ENCODE results near the gene JAKMIP1.

The JAKMIP1 gene

DNA sequence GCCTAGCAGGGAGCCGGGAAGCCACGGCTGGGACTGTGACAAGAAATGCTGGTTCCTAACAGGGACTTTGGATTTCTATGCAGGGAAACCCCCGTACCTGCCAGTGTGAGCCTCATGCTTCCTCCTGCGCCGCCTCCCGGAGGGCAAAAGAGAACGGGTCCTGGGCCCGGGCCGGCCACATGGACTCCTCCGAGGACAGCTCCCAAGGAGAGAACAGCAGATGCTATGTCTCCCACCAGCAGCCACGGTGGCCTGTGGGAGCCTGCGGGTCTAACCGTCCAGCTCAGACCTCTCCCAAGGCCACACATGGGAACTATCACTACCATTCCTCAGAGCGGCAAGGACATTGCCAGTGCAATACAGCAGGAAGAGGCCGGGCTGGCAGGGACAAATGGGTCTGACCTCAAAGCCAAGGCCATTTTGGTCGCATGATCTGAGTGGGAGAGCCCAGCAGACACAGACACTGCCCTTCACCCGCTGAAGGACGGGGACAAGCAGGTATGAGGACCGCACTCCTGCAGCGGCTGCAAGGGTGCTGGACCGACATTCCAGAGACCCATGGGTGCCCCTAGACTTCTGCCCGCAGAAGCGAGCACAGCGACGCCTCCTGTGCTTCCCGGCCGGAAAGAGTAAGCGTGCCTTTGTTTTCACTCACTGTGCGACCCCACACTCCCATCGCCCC lies 177.6 kb downstream of the JAKMIP1 start:
- TF ChIP-seq, protein P1, sequence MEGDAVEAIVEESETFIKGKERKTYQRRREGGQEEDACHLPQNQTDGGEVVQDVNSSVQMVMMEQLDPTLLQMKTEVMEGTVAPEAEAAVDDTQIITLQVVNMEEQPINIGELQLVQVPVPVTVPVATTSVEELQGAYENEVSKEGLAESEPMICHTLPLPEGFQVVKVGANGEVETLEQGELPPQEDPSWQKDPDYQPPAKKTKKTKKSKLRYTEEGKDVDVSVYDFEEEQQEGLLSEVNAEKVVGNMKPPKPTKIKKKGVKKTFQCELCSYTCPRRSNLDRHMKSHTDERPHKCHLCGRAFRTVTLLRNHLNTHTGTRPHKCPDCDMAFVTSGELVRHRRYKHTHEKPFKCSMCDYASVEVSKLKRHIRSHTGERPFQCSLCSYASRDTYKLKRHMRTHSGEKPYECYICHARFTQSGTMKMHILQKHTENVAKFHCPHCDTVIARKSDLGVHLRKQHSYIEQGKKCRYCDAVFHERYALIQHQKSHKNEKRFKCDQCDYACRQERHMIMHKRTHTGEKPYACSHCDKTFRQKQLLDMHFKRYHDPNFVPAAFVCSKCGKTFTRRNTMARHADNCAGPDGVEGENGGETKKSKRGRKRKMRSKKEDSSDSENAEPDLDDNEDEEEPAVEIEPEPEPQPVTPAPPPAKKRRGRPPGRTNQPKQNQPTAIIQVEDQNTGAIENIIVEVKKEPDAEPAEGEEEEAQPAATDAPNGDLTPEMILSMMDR (IDR thresholded peaks at IDR 0.05; ENCODE audit: low read depth, low read length), result no peak
- no peak overlapping the region for H3K27ac ChIP-seq
- no peak overlapping the region for H3K4me3 ChIP-seq (ENCODE audit: low read depth, low read length)
- no peaks in the 10 kb centered on the region for H3K27me3 ChIP-seq (ENCODE audit: insufficient read depth, low read depth, severe bottlenecking)
- no peak for DNase-seq
- H3K36me3 ChIP-seq, result no peaks in the 10 kb centered on the region
- H3K9me3 ChIP-seq (ENCODE audit: severe bottlenecking), result no peaks in the 10 kb centered on the region

DNA sequence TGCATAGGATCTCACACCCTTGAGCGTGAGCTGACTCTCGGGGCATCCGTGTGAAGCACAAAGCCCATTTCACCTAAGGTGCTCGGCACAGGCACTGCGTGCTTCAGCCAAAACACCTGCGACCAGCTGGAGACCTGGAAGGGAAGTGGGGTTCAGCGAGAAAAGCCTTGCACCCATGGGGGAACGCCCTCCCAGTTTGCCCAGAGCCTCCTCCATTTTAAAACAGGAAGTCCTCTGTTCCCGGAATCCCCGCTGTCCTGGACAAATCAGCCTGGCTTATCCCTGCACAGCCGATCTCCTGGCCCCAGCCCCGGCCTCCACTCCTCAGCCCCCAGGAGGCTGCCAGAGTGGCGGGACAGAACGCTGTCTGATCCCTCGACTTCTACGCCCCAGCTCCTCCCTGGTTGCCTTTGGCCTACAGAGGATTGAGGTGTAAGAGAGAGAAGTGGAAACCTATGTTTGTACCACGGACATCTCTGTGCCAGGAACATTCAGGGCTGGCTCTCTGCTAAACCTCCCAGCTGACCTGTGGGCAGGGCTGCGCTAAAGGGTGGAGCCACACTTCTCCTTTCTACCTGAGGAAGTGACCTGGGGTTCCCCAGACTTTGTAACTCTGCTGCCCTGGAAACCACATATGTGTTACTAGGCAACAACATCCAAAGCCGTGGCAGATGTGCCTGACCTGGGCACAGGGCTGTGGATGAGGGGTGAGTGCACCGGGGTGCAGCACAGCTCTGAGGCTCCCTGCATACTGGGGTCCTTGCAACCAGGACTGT lies 178.3 kb downstream of the JAKMIP1 start:
- no peaks in the 10 kb centered on the region for H3K9me3 ChIP-seq (ENCODE audit: severe bottlenecking)
- TF ChIP-seq, protein P1 (IDR thresholded peaks at IDR 0.05; ENCODE audit: low read depth, low read length), result no peak
- no peaks in the 10 kb centered on the region for H3K27me3 ChIP-seq (ENCODE audit: insufficient read depth, low read depth, severe bottlenecking)
- DNase-seq, result no peak
- H3K27ac ChIP-seq, result no peak overlapping the region
- no peak overlapping the region for H3K4me3 ChIP-seq (ENCODE audit: low read depth, low read length)
- H3K36me3 ChIP-seq, result no peaks in the 10 kb centered on the region

DNA sequence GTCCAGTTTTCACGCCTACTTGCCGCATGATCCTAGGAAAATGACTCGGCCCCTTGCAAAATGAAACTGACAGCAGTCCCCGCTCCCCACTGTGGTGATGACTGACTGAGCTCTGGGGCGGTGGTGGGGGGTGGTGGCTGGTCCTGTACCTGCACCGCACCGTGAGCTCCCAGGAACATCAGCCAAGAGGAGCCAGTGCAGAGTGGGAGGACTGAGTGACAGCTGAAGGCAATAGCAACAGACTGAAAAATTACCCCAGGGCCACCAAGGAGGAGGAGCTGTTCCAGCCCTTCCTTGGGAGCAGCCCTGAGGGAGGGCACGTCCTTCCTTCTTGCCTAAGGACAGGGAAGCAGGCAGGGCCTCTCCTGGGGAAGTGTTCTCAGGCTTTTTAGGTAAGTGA lies 179.7 kb downstream of the JAKMIP1 start:
- Histone ChIP-seq H3K36me3 (no peaks in the 10 kb centered on the region), H3K27me3 (ENCODE audit: insufficient read depth, low read depth, severe bottlenecking) (no peaks in the 10 kb centered on the region), H3K9me3 (ENCODE audit: severe bottlenecking) (no peaks in the 10 kb centered on the region), H3K4me3 (ENCODE audit: low read depth, low read length) (no peak overlapping the region), H3K27ac (no peak overlapping the region)
- DNase-seq, result no peak
- TF ChIP-seq, protein P1 (IDR thresholded peaks at IDR 0.05; ENCODE audit: low read depth, low read length), result no peak

DNA sequence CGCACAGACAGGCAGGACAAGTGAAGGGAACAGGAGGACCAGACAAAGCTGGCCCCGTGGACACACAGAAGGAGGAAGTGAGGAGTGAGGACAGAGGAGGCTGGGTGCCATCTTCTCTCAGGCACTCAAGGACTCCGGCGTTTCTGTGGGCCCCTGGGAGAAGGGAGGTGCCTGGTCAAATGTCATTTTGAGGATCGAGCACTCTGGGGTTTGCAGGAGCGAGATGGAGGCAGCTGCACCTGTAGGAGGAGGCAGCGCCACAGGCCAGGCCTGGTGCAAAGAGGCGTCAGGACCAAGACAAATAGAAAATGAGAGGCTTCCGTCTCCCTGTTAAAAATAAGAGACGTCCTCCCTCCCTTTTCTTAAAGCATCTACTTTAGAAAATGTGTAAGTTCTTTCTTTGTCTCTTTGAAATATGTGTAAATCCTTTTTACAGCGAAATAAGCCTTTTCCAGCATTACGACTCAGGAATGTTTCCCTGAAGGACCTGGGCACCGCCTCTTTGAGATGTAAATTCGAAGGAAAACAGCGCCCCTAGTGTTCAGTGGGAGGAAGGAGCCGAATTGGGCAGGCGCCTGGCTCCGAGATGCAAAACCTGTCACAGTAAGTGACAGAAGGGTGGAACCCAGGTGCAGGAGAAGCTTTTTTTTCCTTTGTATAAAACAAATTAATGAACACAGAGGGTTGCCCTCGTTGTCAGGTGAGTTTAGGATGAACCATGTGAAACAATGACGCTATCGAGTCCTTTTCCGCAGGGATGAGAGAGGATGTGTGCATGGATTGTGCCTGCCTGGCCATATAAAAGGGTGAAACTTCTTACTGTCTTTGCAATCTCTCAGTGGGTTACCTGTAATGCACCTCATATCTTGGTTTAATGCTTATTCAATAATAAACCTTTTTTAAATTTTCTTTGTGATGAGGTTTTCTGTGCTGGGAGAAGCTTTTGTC lies 180.8 kb downstream of the JAKMIP1 start:
- Histone ChIP-seq H3K4me3 (ENCODE audit: low read depth, low read length) (no peak overlapping the region), H3K9me3 (ENCODE audit: severe bottlenecking) (no peaks in the 10 kb centered on the region), H3K36me3 (no peaks in the 10 kb centered on the region), H3K27me3 (ENCODE audit: insufficient read depth, low read depth, severe bottlenecking) (no peaks in the 10 kb centered on the region), H3K27ac (no peak overlapping the region)
- DNase-seq, result peak; percentile 71
- TF ChIP-seq, protein P1 (IDR thresholded peaks at IDR 0.05; ENCODE audit: low read depth, low read length), result peak; percentile 83

DNA sequence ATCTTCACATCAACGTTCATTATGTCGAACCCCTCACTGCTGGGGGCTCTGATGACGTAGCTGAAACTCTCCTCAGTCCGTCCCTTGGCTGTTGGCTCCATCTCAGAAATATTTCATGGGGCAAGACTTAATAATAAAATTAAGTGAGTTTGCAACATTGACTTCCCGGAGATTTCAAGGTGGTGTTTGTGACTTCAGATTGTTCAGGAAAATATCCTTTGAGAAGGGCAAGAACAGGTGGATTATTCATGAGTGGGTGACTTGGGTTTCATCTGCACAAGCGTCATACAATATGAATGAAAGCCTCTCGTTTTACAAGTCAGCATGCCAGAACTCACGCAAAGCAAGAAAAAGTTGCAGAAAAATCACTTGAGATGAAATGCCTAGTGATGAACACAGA lies 182.0 kb downstream of the JAKMIP1 start, which contains the start of gene C4orf50:
C4orf50 (minus strand) TSS at position 101 of the 400 bp plus-strand sequence.
- Histone ChIP-seq H3K9me3 (ENCODE audit: severe bottlenecking) (no peaks in the 10 kb centered on the region), H3K36me3 (no peaks in the 10 kb centered on the region), H3K4me3 (ENCODE audit: low read depth, low read length) (no peak within 1 kb of the TSS), H3K27ac (no peak within 1 kb of the TSS), H3K27me3 (ENCODE audit: insufficient read depth, low read depth, severe bottlenecking) (no peaks in the 10 kb centered on the region)
- no peak for DNase-seq
- TF ChIP-seq, protein P1 (IDR thresholded peaks at IDR 0.05; ENCODE audit: low read depth, low read length), result no peak
